GM12865 (cell line): ENCODE measurements around the gene ZDHHC7.

Source experiments
- DNase-seq: peaks from one replicate; pipeline ENCODE4 v3.0.0; 2010; ENCODE audit warnings: low read depth
- H3K4me3 ChIP-seq: 2 replicates; pipeline ENCODE4 v1.5.1; 2011; ENCODE audit warnings: mild to moderate bottlenecking, low read depth, low read length, control low read depth
- TF ChIP-seq, protein P1 (sequence below): IDR thresholded peaks from 2 replicates; pipeline ENCODE4 v1.5.1; 2011; ENCODE audit warnings: low read length, control low read depth, low read depth, inconsistent platforms; ENCODE audit not compliant: insufficient read depth; ENCODE audit errors: missing control alignments

The ZDHHC7 gene

DNA sequence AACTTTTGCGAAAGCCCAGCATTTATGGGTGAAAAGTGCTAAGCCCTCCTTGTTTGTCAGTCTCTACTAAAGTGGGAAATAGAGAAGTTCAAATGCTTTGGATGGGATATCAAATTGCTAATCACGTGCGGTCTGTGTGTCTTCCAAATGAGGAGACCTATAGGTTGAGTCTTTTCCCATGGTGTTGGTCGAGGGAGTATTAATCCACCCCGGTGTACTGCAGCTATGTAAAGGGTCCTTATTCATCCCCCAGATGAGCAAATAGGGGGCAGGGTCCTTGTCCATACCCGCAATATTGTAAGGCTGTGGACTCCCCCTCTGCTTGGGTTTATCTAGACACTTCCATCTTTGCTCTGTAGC lies 30.8 kb upstream of the ZDHHC7 start:
- DNase-seq: no peak
- TF ChIP-seq, protein P1, sequence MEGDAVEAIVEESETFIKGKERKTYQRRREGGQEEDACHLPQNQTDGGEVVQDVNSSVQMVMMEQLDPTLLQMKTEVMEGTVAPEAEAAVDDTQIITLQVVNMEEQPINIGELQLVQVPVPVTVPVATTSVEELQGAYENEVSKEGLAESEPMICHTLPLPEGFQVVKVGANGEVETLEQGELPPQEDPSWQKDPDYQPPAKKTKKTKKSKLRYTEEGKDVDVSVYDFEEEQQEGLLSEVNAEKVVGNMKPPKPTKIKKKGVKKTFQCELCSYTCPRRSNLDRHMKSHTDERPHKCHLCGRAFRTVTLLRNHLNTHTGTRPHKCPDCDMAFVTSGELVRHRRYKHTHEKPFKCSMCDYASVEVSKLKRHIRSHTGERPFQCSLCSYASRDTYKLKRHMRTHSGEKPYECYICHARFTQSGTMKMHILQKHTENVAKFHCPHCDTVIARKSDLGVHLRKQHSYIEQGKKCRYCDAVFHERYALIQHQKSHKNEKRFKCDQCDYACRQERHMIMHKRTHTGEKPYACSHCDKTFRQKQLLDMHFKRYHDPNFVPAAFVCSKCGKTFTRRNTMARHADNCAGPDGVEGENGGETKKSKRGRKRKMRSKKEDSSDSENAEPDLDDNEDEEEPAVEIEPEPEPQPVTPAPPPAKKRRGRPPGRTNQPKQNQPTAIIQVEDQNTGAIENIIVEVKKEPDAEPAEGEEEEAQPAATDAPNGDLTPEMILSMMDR: no peak
- H3K4me3 ChIP-seq: no peak overlapping the region

DNA sequence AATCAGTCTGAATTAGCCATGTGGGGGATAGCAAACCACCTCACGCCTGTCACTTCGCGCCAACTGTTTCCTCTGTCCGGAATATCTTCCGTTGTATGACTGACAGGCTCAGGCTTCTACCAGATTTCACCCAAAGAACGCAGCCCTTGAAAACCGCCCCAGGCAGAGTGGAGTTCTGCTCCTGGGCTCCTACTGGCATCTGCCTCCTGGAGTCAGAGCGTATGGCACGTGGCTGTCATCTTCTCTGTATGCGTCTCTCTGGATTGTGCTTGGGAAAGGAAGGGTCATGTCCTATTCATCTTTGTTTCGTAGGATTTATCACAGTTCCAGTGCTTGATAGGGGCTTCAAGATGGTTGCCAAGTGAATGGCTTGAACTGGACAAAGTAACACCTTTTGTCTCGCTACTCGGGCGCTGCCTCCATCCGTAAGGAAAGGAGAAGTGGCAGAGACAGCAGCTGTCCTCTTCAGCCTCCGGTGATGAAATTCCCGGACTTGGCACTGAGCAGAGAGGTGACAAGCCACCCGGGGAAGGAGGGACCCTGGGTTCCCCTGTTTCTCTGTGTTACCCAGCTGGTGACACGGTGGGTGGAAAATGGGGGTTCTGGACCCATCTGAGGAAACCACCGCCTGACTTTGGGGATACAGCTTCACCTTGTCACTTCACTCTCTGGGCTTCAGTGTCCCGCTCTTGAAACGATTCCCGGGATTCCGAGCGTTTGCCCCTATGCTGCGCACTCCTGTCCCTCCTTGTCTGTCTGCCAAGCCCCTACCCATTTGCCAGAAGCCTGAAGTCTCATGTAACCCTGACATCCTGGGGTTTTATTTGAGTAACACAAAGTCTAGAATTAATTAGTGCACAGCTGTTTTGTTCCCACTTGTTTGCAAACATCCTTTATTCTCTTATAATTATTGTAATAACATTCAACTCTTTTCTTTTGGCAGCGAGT lies 30.2 kb upstream of the ZDHHC7 start:
- TF ChIP-seq, protein P1: no peak
- DNase-seq: no peak
- no peak overlapping the region for H3K4me3 ChIP-seq

DNA sequence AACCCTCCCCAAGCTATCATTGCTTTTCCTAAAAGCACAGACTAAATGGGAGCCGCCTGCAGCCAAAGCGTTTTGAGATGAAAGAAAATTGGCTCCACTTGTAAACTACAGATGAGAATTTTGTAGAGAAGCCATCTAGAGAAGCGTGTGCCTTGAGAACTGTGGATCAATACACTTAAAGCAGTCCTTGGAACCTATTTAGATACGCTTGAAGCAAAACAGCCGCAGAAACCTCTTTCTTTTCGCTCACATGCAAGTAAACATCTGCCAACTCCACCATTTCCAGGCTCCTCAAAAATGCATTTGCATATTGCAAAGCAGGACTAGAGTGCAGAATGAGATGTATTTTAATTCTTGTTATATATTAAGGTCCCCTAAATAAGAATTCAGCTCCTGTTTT lies 29.4 kb upstream of the ZDHHC7 start:
- no peak for DNase-seq
- no peak overlapping the region for H3K4me3 ChIP-seq
- TF ChIP-seq, protein P1: no peak

DNA sequence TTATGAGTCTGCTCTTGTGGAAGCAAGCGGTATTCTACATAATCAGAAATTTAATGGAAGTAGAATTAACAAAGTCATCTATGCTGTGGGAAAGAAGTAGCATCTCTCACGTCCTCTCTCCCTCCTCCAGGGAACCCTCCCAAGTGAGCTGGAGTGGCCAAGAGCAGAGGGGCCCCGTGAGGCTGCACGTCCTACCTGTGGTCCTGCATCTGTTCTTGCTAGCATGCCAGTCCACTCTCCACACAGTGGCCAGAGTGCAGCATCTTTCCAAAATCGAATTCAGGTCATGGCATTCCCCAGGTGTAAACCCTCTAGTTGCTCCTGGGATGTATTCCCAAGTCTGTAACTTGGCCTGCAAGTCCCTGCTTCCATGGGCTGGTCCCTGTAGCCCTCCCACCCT lies 26.4 kb upstream of the ZDHHC7 start:
- TF ChIP-seq, protein P1: no peak
- no peak for DNase-seq
- H3K4me3 ChIP-seq: no peak overlapping the region

DNA sequence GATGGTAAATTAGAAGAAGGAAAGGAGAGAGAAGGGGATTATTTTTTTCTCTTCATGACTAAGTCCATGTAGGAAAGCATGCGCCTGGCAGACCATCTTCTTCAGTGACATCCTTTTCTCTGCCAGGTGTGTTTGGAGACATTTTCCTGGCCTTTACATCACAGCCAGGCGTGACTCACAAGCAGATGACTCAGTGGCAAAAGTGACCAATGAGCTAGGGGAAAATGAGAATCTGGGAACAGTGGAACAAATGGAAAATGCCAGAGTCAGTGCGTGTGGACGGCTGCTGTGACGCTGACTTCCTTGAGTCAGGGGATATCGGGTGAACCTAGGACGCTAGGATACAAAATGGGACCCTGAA lies 25.7 kb upstream of the ZDHHC7 start:
- TF ChIP-seq, protein P1: no peak
- no peak for DNase-seq
- no peak overlapping the region for H3K4me3 ChIP-seq

DNA sequence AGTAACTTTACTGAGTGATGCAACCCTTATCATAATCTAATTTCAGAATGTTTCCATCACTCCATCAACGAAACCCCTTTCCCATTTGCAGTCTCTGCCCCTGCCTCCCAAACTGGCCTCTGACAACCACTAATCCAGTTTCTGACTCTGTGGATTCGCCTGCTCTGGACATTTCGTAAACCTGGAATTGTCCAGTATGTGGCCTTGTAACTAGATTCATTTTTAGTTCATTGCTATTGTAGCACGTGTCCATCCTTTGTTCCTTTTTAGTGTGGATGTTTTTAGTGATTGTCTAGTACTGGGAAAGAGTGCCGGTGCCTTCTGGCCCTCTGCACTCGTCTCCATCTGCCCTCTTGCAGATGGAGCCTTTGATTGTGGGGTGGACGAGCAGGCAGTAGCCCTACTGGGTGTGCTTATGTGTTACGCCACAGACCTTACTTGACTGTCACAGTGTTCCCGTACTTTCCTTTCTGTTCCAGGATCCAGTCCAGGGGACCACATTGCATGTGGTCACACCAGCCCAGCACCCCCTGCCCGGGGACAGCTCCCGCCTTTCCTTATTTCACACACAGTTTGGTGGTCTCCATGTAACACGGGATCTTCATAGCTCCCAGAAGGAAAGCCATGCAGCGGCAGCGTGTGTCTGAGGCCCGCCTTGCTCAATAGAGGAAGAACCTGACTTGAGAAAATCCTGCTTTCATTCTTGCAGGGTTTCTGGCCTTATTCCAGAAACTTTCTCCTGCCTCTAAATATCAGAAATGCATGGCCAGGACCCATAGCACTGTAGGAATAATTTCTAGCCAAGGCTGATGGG lies 25.1 kb upstream of the ZDHHC7 start:
- no peak overlapping the region for H3K4me3 ChIP-seq
- TF ChIP-seq, protein P1: no peak
- no peak for DNase-seq
